ENCODE results near the gene PHF5A.
"Not testable (repeated sequence)": the region's sequence is repeated elsewhere in the genome, so short reads cannot be mapped to it uniquely, and the experiment has no call there.

The PHF5A gene

DNA sequence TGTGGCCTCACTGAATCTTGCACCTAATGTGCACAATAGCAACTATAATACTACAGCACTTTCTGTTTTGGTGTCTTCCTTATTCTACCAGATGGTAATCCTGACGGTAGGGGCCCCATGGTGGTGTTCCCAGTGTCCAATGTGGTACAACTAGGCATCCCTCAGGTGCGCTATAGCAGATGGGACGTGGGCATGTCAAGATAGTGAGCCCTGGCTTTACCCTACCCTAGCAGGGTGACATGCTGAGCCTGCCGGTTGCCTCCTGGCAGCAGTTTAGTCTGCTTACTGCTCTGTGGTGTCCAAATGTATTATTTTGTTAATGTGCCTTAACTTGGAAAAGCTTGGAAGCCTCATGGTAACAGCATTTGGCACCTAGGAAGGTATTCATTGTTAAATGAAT lies 19.6 kb upstream of the PHF5A start:
- DNase-seq (ENCODE audit: low read depth in 2 of 2), result no peak

DNA sequence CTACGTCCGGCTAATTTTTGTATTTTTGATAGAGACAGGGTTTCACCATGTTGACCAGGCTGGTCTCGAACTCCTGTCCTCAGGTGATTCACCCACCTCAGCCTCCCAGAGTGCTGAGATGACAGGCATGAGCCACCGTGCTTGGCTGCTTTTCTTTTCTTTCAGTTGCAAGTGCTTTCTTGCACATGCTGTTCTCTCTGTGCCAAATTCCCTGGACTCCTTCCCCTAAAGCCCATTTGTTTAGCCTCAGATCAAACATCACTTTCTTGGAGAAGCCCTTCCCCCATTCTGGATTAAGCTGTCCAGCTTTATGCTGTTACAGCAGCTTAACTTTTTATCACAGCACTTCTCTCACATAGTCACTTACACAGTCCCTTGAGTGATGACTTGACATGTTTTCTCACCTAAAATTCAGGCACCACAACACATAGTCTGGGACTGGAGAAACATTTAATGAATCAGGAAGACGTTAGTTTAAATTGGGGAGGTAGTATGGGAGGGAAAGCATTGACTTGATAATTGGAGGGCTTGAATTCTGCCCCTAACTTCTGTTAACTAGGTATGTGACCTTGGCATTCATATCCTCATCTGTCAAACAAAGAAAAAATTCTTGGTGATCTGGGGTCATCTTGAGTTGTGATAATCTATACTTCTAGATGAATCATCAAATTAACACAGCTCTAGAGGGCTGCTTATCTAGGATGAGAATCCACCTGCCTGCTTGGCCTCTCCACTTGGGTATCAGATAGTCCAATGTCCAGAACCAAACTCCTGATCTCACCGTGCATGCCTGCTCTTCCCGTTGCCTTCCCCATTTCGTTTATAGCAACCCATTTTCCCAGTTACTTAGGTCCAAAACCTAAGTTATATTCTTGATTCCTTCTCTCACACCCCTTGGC lies 18.8 kb upstream of the PHF5A start:
- no peak for DNase-seq (ENCODE audit: low read depth in 2 of 2)

DNA sequence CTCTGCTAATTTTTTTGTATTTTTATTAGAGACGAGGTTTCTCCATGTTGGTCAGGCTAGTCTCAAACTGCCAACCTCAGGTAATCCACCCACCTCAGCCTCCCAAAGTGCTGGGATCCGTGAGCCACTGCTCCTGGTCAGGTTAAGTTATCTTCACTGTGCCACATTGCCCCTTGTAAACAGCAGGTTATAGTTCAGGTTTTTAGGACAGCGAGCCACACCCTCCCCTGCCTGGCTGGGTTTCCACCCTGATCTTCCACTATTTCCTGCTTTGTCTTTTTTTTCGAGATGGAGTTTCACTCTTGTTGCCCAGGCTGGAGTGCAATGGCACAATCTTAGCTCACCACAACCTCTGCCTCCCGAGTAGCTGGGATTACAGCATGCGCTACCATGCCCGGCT lies 16.5 kb upstream of the PHF5A start:
- DNase-seq (ENCODE audit: low read depth in 2 of 2), result no peak

DNA sequence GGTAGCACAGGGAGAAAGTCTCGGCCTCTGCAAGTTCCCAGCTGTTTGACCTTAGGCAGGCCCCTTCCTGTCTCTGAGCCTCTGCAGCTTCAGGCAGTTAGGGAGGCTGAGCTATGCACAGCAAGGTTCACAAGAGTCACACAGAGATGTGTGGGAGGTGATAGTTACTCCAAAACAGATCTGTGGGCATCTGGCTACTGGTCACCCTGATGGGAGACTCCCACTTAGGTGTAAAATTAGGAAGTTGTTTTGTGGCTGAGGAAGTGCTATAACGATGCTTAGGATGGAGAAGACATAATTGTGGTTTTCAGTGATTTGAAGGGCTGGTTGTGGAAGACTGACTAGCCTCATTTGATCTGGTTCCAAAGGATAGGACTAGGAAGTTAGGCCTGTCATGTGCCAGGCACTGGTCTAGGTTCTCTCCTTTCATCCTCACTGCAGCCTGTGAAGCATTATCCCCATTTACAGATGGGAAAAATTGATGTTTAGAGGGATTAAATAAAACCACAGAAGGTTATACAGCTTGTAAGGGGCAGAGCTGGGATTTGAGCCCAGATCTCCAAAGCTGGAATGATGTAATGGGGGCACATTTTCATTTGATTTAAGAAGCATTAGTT lies 13.9 kb upstream of the PHF5A start:
- DNase-seq (ENCODE audit: low read depth in 2 of 2), result no peak

DNA sequence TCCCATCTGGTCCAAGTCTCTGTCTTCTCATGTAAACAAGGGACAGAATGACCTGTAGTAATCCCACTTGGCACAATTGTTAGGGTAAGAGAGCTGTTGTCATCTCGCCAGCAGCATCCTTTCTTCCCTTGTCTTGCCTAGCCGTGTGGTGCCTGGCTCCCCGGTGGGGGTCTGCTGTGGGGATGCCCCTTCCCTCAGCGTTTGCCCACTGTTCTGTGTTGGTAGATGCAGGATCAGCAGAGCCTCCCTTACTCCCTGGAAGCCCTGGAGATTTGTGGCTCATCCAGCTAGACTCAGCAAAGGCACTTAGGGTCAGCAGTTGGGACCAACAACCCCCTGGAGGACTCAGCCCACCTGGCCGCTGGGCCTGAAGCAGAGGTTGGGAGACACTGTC lies 13.4 kb upstream of the PHF5A start:
- no peak for DNase-seq (ENCODE audit: low read depth in 2 of 2)

DNA sequence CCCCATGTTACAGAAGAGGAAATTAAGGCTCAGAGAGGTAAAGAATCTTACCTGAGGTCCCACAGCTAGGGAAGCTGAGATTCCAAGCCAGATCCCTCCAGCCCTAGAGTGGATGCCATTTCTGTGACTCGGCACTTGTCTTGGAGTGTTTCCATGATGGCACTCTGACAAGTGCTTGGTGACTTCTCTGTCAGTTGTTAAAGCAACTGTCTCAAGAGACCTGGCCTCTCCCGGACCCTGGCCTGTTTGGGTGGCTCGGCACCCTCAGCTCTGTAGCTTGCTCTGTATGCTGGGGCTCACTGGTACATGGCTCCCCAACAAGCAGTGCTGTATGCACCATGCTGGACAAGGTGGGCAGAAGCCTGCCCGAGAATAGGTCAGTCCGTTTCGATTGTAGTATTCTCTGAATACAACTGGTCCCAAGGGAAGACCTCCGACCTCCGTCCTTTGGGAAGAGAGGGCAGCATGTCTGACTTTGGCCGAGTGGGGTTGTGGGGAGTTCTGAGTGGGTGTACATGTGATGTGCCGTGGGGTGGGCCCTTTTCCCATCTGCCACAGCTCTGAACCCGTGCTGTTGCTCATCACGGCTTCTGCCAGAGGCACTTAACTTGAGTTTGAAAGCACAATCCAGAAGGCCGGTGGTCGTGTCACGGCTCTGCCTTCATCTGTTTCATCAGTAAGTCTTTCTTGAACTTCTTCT lies 12.8 kb upstream of the PHF5A start:
- DNase-seq (ENCODE audit: low read depth in 2 of 2), result no peak

DNA sequence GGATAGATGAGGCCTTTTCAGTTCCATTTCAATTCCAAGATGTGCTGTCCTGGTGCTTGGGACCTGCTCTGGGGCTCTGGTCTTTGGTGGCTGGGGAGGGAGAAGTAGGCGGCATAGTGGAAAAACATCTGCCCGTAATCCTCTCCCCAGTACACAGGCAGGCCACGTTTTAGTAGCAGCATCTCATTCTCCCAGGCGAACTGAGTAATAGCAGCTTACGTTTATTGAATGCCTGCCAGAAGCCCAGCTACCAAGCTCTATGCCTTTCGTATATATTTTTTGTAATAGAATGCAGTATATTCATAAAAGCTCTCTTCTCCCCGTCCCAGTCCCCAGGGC lies 11.9 kb upstream of the PHF5A start:
- DNase-seq (ENCODE audit: low read depth in 2 of 2), result no peak

DNA sequence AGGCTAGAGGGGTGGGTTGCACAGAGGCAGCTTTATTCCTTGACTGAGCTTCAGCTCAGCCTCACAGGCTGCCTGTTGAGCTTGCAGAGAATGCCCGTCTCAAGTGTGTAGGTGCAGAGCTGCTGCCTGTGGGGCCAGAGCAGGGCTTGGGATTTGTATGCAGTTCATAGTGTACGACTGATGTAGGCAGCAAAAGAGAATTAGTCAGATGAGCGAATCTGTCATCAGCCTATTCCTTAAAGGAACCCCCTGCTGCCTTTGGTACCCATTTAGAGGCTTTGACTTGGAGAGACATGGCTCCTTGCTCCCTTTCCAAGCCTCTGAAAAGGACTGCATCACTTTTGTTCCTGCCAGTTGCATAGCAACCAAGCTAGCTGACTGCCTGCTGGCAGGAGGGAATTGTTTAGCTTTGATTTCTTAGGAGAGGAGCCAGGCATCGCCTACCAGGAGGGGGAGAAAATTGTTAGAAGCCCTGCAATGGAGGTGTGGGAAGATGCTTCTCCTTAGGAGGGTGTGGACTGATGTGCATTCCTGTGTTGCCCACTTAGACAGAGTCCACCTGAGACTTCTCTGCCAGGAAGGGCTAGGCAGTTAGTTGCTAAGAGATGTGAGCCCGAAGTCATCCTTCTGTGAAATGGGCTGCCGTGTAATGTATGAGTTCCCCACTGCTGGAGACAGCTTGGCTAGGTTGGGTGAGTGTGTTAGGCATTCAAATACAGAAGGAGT lies 11.3 kb upstream of the PHF5A start:
- no peak for DNase-seq (ENCODE audit: low read depth in 2 of 2)

DNA sequence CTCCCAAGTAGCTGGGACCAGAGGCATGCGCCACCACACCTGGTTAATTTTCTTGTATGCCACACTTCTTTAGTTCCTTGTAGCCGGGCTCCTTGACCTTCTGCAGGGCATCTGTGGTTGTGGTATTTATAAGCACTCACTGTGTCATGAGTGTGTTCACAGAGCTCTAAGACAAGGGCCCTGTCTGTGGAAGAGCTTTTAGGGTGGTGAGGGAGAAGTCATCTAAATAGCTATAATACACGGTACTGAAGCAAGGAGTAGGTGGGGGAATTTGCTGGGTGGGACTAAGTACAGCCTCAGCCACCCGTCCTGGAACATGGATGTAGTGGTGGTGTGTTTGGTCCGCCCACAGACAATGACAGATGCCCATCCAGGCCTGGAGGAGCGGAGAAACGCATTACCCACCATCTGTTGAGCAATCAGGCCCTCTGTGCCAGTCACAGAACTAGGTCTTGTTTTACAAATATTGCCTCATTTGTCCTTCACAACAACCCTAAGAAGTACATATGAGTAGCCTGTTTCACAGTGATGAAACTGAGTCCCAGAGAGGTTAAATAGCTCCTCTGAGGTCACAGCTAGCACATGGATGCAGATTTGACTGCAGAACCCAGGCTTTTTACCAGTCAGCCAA lies 10.5 kb upstream of the PHF5A start:
- DNase-seq (ENCODE audit: low read depth in 2 of 2), result no peak

DNA sequence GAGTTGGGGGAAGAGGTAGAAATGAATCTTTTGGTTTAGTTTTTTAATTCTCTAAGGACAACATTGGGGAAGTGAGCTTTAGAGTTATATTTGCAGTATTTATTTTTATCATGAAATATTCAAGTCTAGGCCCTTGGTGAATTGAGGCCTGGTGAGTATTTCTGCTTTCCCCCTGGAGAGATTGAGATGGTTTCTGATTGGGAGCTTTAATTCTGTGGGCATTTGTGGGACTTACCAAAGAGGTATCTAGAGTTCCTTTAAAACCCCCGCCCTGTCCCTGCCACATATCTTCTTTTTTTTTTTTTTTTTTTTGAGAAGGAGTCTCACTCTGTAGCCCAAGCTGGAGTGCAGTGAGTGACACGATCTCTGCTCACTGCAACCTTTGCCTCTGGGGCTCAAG lies 10.0 kb upstream of the PHF5A start:
- DNase-seq (ENCODE audit: low read depth in 2 of 2), result no peak

DNA sequence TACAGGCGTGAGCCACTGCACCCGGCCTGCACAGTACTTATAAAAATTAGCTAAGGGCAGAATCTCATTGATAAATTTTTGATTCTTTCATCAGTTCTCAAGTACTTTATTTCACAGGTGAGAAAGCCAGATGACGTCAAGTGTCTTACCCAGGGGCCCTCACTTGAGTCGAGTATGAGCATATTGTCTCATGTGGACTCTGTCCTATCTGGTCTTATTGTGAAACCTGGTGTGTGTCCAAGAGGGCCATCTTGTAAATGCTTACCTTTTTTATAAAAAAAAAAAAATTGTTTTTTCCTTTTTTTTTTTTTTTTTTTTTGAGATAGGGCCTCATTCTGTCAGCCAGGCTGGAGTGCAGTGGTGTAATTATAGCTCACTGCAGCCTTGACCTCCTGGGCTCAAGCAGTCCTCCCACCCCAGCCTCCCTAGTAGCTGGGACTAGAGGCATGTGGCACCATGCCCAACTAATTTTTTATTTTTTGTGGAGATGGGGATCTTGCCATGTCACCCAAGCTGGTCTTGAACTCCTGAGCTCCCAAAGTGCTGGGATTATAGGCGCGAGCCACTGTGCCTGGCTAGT lies 6.5 kb upstream of the PHF5A start:
- no peak for DNase-seq (ENCODE audit: low read depth in 2 of 2)

DNA sequence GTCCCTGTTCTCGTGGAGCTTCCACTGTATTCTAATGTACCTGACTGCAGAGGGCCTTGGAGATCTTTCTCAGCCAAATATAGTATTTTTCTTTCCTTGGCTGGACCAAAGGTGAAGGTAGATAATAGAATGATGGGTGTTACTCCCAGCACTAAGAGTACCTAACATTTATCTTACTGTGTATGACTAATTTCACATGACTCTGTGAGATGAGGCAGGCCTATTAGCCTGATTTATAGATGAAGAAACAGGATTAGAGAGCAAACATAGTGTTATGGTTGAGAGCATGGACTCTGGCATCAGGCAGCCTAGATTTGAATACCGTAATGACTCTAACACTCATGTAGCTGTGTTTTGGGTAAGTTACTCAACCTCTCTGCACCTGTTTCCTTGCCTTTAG lies 3.1 kb upstream of the PHF5A start:
- no peak for DNase-seq (ENCODE audit: low read depth in 2 of 2)

DNA sequence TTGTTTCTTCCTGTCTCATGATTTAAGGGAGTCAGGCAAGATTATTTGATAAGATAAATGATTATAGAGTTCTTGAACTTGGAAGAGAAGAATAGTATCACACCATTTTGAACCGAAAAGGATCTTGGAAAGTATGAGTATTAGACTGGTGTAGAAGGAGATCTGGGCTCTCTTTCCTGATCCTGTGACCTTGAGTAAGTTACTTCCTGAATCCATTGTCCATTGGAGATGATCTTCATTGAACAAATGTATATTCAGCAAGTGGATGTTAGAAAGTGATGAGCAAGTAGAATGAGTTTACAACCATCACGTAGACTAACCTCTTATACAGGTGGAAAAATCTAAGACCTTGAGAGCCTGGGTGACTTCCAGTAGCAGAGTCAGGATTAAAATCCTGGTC lies 2.4 kb upstream of the PHF5A start:
- DNase-seq (ENCODE audit: low read depth in 2 of 2), result no peak

DNA sequence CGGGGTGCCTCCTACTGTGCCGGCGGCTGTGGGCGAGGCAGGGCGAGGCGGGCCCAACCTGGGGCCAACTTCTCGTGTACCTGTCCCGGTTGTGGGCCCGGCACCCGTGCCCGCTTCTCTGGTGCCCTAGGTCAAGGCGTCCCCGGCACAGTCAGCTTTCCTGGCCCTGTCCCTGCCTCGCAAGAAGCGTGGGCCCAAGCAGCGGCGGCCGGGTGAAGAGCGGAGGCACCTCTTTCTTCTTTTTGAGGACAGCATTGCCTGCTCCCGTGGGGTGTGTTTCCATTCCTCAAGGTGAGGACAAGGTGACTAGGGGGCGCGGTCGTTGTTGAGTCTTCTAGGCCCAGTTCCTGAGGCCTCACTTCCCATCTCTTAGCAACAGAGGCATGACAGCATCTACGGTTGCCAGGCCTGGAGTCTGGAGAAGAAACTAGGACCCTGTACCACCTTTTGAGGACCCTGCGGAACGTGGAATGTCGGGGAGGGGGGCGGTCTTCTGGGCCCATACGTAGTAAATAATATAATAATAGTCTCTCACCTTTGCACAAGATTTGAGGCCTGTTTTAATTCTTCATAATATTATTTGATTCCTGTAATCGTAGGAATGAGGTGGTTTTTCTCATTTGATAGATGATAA lies 843 bp upstream of the PHF5A start:
- peak in 1 of 2 donors; percentile 3 for DNase-seq (ENCODE audit: low read depth in 2 of 2)

DNA sequence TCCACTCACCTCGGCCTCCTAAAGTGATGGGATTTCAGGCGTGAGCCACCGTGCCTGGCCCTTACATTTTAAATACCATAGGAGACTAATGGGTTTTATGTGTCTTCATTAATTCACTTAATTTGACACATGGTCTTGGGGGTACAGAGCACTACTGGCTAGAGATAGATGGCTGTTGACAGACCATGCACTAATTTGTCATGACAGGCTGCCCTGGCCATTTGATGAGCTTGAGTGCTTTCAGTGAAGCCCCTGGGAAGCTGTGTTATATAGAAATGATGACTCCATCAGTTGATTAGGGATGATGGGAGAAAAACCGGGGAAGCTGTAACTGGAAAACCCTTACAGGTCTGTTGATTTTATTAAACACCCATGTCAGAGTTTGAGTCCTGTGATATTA lies 6.6 kb downstream of the PHF5A start:
- no peak for DNase-seq (ENCODE audit: low read depth in 2 of 2)

DNA sequence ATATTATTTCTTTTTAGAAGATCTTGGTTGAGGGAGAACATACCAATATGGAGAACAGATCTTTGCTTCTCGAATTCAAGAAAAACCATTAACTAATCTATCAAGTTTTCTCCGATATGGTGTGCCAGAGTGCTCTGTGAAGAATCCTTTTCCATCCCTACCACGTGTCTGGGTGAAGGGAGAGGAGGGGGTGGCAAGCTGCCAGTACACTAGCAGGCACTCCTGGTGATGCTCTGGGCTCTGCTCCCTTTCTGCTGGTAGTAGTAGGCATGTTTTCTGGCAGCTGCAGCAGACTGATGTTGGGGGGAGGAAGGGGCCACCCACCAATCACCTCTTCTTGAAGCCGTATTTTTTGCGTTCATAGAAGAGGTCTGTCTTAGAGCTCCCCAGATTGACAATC lies 8.4 kb downstream of the PHF5A start:
- not testable (repeated sequence) for DNase-seq (ENCODE audit: low read depth in 2 of 2)

DNA sequence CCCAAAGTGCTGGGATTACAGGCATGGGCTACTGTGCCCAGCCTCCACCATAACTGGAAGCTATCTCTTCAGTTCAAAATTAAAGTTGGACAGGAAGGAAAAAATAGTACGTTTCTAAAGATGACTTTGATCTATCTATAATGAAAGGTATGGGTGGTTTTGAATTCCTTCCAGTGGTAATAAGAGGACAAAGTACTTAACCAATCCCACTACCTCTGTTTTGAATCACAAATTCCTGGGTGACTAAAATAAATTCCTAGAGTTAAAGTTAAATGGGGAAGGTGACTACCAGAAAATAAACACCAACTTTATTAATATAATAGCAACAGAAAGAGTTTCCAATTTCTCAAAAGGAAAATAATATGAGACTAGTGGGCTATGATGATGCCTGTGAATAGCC lies 9.1 kb downstream of the PHF5A start:
- no peak for DNase-seq (ENCODE audit: low read depth in 2 of 2)

DNA sequence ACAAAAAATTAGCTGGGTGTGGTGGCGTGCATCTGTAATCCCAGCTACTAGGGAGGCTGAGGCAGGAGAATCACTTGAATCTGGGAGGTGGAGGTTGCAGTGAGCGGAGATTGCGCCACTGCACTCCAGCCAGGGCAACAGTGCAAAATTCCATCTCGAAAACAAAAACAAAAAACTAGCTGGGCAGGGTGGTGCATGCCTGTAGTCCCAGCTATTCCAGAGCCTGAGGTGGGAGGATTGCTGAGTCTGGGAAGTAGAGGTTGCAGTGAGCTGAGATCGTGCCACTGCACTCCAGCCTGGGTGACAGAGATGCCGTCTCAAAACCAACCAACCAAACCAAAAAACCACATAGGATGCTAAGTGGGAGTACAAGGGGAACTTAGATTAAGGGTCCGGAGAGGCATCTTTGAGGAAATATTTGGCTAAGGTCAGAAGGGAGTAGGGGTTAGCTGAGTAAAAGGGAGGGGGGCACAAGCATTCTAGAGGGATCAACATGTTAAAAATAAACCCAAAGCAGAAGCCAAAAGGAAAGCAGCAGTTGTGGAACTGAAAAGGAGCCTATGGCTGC lies 10.2 kb downstream of the PHF5A start:
- DNase-seq (ENCODE audit: low read depth in 2 of 2), result no peak

DNA sequence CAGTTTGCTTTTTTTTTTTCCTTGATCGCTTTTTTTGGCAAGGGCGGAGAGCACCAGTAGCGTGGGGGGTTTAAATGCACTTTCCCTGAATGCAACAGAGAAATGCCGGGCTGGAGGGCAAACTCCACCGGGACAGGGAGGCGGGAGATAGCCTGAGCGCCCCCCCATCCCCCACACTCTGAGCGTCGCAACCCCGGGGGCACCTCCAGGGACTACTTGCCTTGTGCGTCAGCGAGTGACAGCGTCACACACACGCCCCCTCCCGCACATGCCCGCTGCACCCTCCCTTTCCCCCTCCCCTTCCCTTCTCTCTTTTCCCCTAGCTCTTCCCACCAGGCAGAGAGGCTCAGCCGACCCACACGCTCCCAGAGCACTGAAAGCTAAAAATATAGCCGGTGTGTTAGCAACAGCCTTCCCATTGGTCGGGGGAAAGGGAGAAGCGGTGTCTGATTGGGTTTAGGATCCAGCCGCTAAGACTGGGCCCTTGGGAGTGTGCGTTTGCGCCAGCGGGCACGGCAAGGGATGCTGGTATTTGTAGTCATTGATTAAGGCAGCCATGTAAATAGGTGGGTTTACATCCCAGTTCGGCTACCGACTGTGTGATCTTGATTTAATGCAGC lies 20.2 kb downstream of the PHF5A start:
- peak; percentile 70 to 85 for DNase-seq (ENCODE audit: low read depth in 2 of 2)
